H1 (cell line): ENCODE measurements around the gene PER2. TPM values are rescaled to one million over a fixed set of nuclear protein-coding genes. Genes with fewer than 3 reads are reported as not detected.

ENCODE experiments used
- CTCF ChIA-PET: fragments of 300-600 bp; sonication (Branson Sonifier 250); formaldehyde crosslinking; loops from one replicate; lab custom pipeline; 2021; ENCODE audit not compliant: partially characterized antibody; lab: Charles Lee
- POLR2A ChIA-PET: fragments of 300-600 bp; sonication (Branson Sonifier 250); formaldehyde crosslinking; loops from one replicate; lab custom pipeline; 2021; ENCODE audit warnings: inconsistent platforms; ENCODE audit not compliant: partially characterized antibody; lab: Charles Lee
- DNase-seq, 2 experiments: peaks; one replicate each; pipeline versions ENCODE4 v3.0.0 to v3.0.0-alpha.2; 2010 to 2022; ENCODE audit warnings: low spot score in 2 of 2, low read depth in 1 of 2, mixed read lengths in 1 of 2
- FAIRE-seq: peaks from 2 replicates; lab custom pipeline; 2011; peaks lifted over from hg19 to GRCh38; lab: Jason Lieb, UNC
- H2AFZ ChIP-seq: 2 replicates; pipeline ENCODE4 v1.8.1; 2012; ENCODE audit warnings: low read length, inconsistent platforms
- H2AK5ac ChIP-seq: 2 replicates; pipeline ENCODE4 v1.6.1; 2013; ENCODE audit warnings: low read depth, low read length
- H2BK120ac ChIP-seq: replicated peaks from 2 replicates; pipeline ENCODE3; 2013; ENCODE audit warnings: low read depth, low read length, inconsistent platforms
- H2BK12ac ChIP-seq: 2 replicates; pipeline ENCODE4 v1.6.1; 2013; ENCODE audit warnings: low read depth, low read length
- H2BK15ac ChIP-seq: 2 replicates; pipeline ENCODE4 v1.6.1; 2013; ENCODE audit warnings: low read length
- H2BK20ac ChIP-seq: 2 replicates; pipeline ENCODE4 v1.6.1; 2013; ENCODE audit warnings: low read length
- H2BK5ac ChIP-seq: 2 replicates; pipeline ENCODE4 v1.6.1; 2013; ENCODE audit warnings: low read depth, low read length
- H3K14ac ChIP-seq: 2 replicates; pipeline ENCODE4 v1.6.1; 2013; ENCODE audit warnings: inconsistent platforms; ENCODE audit not compliant: insufficient read length
- H3K18ac ChIP-seq: 2 replicates; pipeline ENCODE4 v1.6.1; 2013; ENCODE audit warnings: low read length; ENCODE audit errors: extremely low read depth
- H3K23ac ChIP-seq: 2 replicates; pipeline ENCODE4 v1.6.1; 2013; ENCODE audit warnings: inconsistent platforms; ENCODE audit not compliant: insufficient read length
- H3K23me2 ChIP-seq: 2 replicates; pipeline ENCODE4 v1.6.1; 2013; ENCODE audit warnings: low read depth, low read length
- H3K27ac ChIP-seq: 2 replicates; pipeline ENCODE4 v1.6.1; 2011; ENCODE audit warnings: low read depth, low read length, inconsistent platforms
- H3K27me3 ChIP-seq, 4 experiments: replicated peaks in 1 of 4; 1 replicate in 1 of 4; 2 replicates in 3 of 4; pipeline versions ENCODE4 v1.6.1 to v1.8.1; 2011 to 2013; ENCODE audit warnings: low read length in 3 of 4, mild to moderate bottlenecking in 3 of 4, inconsistent platforms in 2 of 4, mixed read lengths in 2 of 4, moderate library complexity in 1 of 4; ENCODE audit not compliant: control insufficient read depth in 3 of 4, insufficient read depth in 3 of 4; ENCODE audit errors: extremely low read depth in 1 of 4
- H3K36me3 ChIP-seq, 4 experiments: 2 replicates each; pipeline versions ENCODE4 v1.6.1 to v1.8.1; 2011 to 2013; ENCODE audit warnings: mild to moderate bottlenecking in 4 of 4, low read length in 3 of 4, moderate library complexity in 2 of 4, control low read depth in 1 of 4, inconsistent platforms in 1 of 4; ENCODE audit not compliant: insufficient read depth in 4 of 4, control insufficient read depth in 2 of 4
- H3K4ac ChIP-seq: replicated peaks from 2 replicates; pipeline ENCODE3; 2013; ENCODE audit warnings: low read length, low read depth, mixed read lengths, inconsistent platforms; ENCODE audit not compliant: insufficient read length
- H3K4me1 ChIP-seq, 4 experiments: replicated peaks in 1 of 4; 1 replicate in 1 of 4; 2 replicates in 3 of 4; pipeline versions ENCODE4 v1.6.1 to v1.8.1; 2011 to 2013; ENCODE audit warnings: low read length in 3 of 4, inconsistent platforms in 2 of 4, mixed read lengths in 1 of 4; ENCODE audit not compliant: insufficient read depth in 4 of 4, control insufficient read depth in 3 of 4
- H3K4me2 ChIP-seq, 2 experiments: 2 replicates each; pipeline versions ENCODE4 v1.6.1 to v1.8.1; 2011 to 2013; ENCODE audit warnings: low read depth in 2 of 2, low read length in 2 of 2, control low read depth in 1 of 2, inconsistent platforms in 1 of 2, mild to moderate bottlenecking in 1 of 2; ENCODE audit not compliant: insufficient read depth in 1 of 2
- H3K4me3 ChIP-seq, 4 experiments: fragments of 200-600, 300-600 bp in 1 of 4; sonication (generic), shearing (Covaris generic), sonication (Bioruptor Twin) in 1 of 4; 2 replicates each; pipeline versions ENCODE4 v1.5.1 to v1.8.1; 2011 to 2016; ENCODE audit warnings: low read length in 4 of 4, low read depth in 3 of 4, control low read depth in 2 of 4, inconsistent platforms in 2 of 4, mild to moderate bottlenecking in 2 of 4, mixed read lengths in 1 of 4, moderate library complexity in 1 of 4; ENCODE audit not compliant: insufficient read depth in 2 of 4; ENCODE audit errors: extremely low read depth in 1 of 4
- H3K56ac ChIP-seq: replicated peaks from 2 replicates; pipeline ENCODE3; 2013; ENCODE audit warnings: low read depth, mild to moderate bottlenecking, mixed read lengths, low read length, inconsistent platforms; ENCODE audit not compliant: insufficient read length
- H3K79me1 ChIP-seq: 2 replicates; pipeline ENCODE4 v1.6.1; 2013; ENCODE audit warnings: low read depth, low read length, control low read depth
- H3K79me2 ChIP-seq, 2 experiments: 2 replicates each; pipeline versions ENCODE4 v1.6.1 to v1.8.1; 2012 to 2013; ENCODE audit warnings: low read length in 2 of 2, mild to moderate bottlenecking in 2 of 2, inconsistent platforms in 1 of 2; ENCODE audit not compliant: insufficient read depth in 2 of 2, control insufficient read depth in 1 of 2
- H3K9ac ChIP-seq, 4 experiments: replicated peaks in 1 of 4; 1 replicate in 1 of 4; 2 replicates in 3 of 4; pipeline versions ENCODE4 v1.6.1 to v1.8.1; 2011 to 2013; ENCODE audit warnings: low read depth in 3 of 4, low read length in 3 of 4, control low read depth in 2 of 4, mild to moderate bottlenecking in 2 of 4, moderate library complexity in 2 of 4, inconsistent platforms in 1 of 4; ENCODE audit errors: extremely low read depth in 1 of 4
- H3K9me3 ChIP-seq, 2 experiments: 2 replicates each; pipeline versions ENCODE4 v1.6.1 to v1.8.1; 2012 to 2013; ENCODE audit warnings: mild to moderate bottlenecking in 2 of 2, moderate library complexity in 2 of 2, control low read depth in 1 of 2, inconsistent platforms in 1 of 2, low read depth in 1 of 2, low read length in 1 of 2, mixed read lengths in 1 of 2; ENCODE audit not compliant: insufficient read depth in 2 of 2
- H4K20me1 ChIP-seq, 2 experiments: replicated peaks in 1 of 2; 2 replicates each; pipeline versions ENCODE3 to v1.8.1; 2011 to 2013; ENCODE audit warnings: inconsistent platforms in 2 of 2, low read length in 2 of 2, mild to moderate bottlenecking in 1 of 2; ENCODE audit not compliant: insufficient read depth in 2 of 2, control insufficient read depth in 1 of 2
- H4K5ac ChIP-seq: 2 replicates; pipeline ENCODE4 v1.6.1; 2013; ENCODE audit warnings: low read length, low read depth, mixed read lengths, inconsistent platforms; ENCODE audit not compliant: insufficient read length
- H4K8ac ChIP-seq: 2 replicates; pipeline ENCODE4 v1.8.0; 2013; ENCODE audit warnings: mild to moderate bottlenecking, moderate library complexity, low read length, inconsistent platforms; ENCODE audit not compliant: insufficient read depth; ENCODE audit errors: extremely low read depth
- H4K91ac ChIP-seq: replicated peaks from 2 replicates; pipeline ENCODE3; 2013; ENCODE audit warnings: low read length, mixed read lengths, inconsistent platforms; ENCODE audit not compliant: insufficient read length
- ATF2 ChIP-seq: IDR thresholded peaks from 2 replicates; pipeline ENCODE4 v1.6.1; 2012; ENCODE audit warnings: low read length, inconsistent platforms
- CBX8 ChIP-seq: fragments of 300-800, 300-1000 bp; sonication (generic); IDR thresholded peaks from 2 replicates; pipeline ENCODE4 v1.7.1; 2016; ENCODE audit warnings: low read depth, low read length, borderline replicate concordance
- CHD1 ChIP-seq: IDR thresholded peaks from 2 replicates; pipeline ENCODE4 v1.6.1; 2012; ENCODE audit warnings: low read depth, low read length, improper control_type of control experiment
- CREB1 ChIP-seq: IDR thresholded peaks from 2 replicates; pipeline ENCODE4 v1.6.1; 2012; ENCODE audit warnings: inconsistent platforms
- JUN ChIP-seq: IDR thresholded peaks from 2 replicates; pipeline ENCODE4 v1.6.1; 2011; ENCODE audit warnings: low read depth, mild to moderate bottlenecking, improper control_type of control experiment, low read length
- JUND ChIP-seq: IDR thresholded peaks from 2 replicates; pipeline ENCODE4 v1.6.1; 2011; ENCODE audit warnings: mild to moderate bottlenecking, improper control_type of control experiment, low read length
- MAFK ChIP-seq: IDR thresholded peaks from 2 replicates; pipeline ENCODE4 v1.6.1; 2012; ENCODE audit warnings: low read depth, mild to moderate bottlenecking, improper control_type of control experiment, low read length
- MAX ChIP-seq: IDR thresholded peaks from 2 replicates; pipeline ENCODE4 v1.6.1; 2012; ENCODE audit warnings: inconsistent platforms
- SRF ChIP-seq: IDR thresholded peaks from 2 replicates; pipeline ENCODE4 v1.6.1; 2011; ENCODE audit warnings: mild to moderate bottlenecking, low read depth, low read length, moderate library complexity
- TAF7 ChIP-seq: optimal IDR thresholded peaks from 2 replicates; pipeline ENCODE3; 2011; ENCODE audit warnings: low read depth, mild to moderate bottlenecking, inconsistent platforms, low read length, moderate library complexity, borderline replicate concordance
- USF2 ChIP-seq: IDR thresholded peaks from 2 replicates; pipeline ENCODE4 v1.6.1; 2011; ENCODE audit warnings: low read length, improper control_type of control experiment
- WGBS, 2 experiments: shearing (Covaris generic) in 1 of 2; methylation state at CpG; one replicate each; pipeline versions ENCODE4 v1.1.6 to v1.1.7; 2013 to 2015; ENCODE audit warnings: low lambda C conversion rate in 2 of 2, mixed read lengths in 2 of 2, inconsistent platforms in 1 of 2, low coverage in 1 of 2, missing lambda C conversion rate in 1 of 2; ENCODE audit not compliant: insufficient replicate concordance in 2 of 2, insufficient coverage in 1 of 2, insufficient read length in 1 of 2; ENCODE audit errors: extremely low coverage in 1 of 2, missing lambda C conversion rate in 1 of 2; 5-methylcytosine and 5-hydroxymethylcytosine counted together
- polyA plus RNA-seq, 7 experiments: library from polyadenylated mRNA; depleted of rRNA in 3 of 7; stranded (reverse) in 5 of 7; unstranded in 2 of 7; fragments of >200 nt in 5 of 7; fragments of 200-250 nt in 2 of 7; gene quantifications; 1 replicate in 5 of 7; 2 replicates in 1 of 7; 4 replicates in 1 of 7; pipeline versions ENCODE4 v1.2.1 to v1.2.3, GENCODE V29; 2011 to 2013; ENCODE audit warnings: missing spikeins in 2 of 7, mixed read lengths in 2 of 7
- total RNA-seq: library from RNA; stranded (reverse); fragmentation: NEBNext Ultra II Directional; extraction: Animal tissue kit (Norgen Biotek cat#: 25700); gene quantifications from 2 replicates; pipeline ENCODE4 v1.2.1, GENCODE V29; 2021

Gene PER2
- total and polyA plus RNA-seq, 2 of the 8 experiments (the other 6 are each of a cell fraction or from before 2014, with no cell fraction given) = 0.91 to 5.5 TPM

- Histone ChIP-seq H3K4me1 (peaks cover 0 to 7% (median 5%) of the 10 kb centered on the region in 4 experiments; a peak in 5 of 7 replicates), H3K79me1 (no peaks in the 10 kb centered on the region), H3K4ac (no peak overlapping the region), H3K27me3 (peaks cover 6 to 32% (median 24%) of the 10 kb centered on the region in 4 experiments), H3K9me3 (no peaks in the 10 kb centered on the region), H4K91ac (no peak overlapping the region), H2BK12ac (no peak overlapping the region), H3K36me3 (no peaks in the 10 kb centered on the region), H3K23me2 (peaks cover 11% of the 10 kb centered on the region; the same call in 1 of the 2 replicates), H3K4me2 (peak overlapping the region; percentile 89 to 99), H3K9ac (no peak overlapping the region), H4K8ac (no peak overlapping the region), H3K27ac (no peak overlapping the region), H2BK5ac (no peak overlapping the region), H2BK120ac (no peak overlapping the region), H2AFZ (no peak overlapping the region), H4K5ac (no peak overlapping the region), H3K79me2 (no peaks in the 10 kb centered on the region), H3K23ac (no peak overlapping the region), H4K20me1 (peaks cover 0 to 2% of the 10 kb centered on the region in 2 experiments), H2BK20ac (no peak overlapping the region), H3K4me3 (peak overlapping the region; percentile 47 to 71 (median 54); a peak in 7 of 8 replicates), H3K18ac (no peak overlapping the region), H3K56ac (no peak overlapping the region), H2BK15ac (no peak overlapping the region), H3K14ac (no peak overlapping the region), H2AK5ac (no peak overlapping the region)
- FAIRE-seq = no peak
- ChIA-PET POLR2A (interaction anchor here (1.1 to 1.4 kb wide), 2 partner anchors 9 to 12 kb away, joined by 4 to 13 read pairs; partner anchors contain the start of gene HES6), CTCF (interaction anchor here (1.2 kb wide), 1 partner anchor 24 kb away, joined by 4 read pairs; no protein-coding TSS in a partner anchor)
- 64% methylated on average over 5 of the region's 5 CpGs; no CpG with 5 or more reads in 1 of the 2 experiments for WGBS, 2 experiments
- no peak for DNase-seq
- TF ChIP-seq CREB1 (no peak), JUND (no peak), ATF2 (no peak), CHD1 (no peak), JUN (no peak), MAX (no peak), SRF (no peak), MAFK (no peak), TAF7 (no peak), CBX8 (no peak), USF2 (no peak)
These were observed 57.7 kb downstream of the PER2 start for GRCh38 chr2:238230699-238231098.
